ENCODE results near the gene DPH3. TPM values are rescaled to one million over a fixed set of nuclear protein-coding genes. Genes with fewer than 3 reads are reported as not detected.

DPH3 gene
- polyA plus RNA-seq, 1 donor (not counting 4 experiments of a cell fraction or from before 2014, with no cell fraction given) = 36.7 TPM

DNA sequence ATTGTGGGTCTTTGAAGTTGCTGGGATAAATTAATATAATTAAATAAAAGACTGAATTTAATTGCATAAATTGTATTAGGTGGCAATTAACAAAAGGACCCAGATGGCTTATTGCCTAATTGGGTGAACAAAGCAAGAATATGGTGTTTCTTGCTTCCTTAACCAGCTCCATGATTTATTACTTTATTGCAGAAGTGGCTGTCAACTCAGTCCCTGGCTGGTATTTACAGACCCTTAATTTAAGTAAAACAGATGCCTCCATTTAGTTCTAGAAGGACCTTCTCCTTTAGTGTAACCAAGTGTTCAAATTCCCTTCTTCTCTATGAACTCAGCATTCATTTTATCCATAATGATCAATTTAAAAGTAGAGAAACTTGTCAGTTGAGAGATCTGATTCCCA lies 35.1 kb downstream of the DPH3 start:
- Histone ChIP-seq H3K9me1 (ENCODE audit: control insufficient read depth, extremely low read depth, insufficient read depth, low read length) (no peaks in the 10 kb centered on the region), H3K9ac (ENCODE audit: control insufficient read depth, extremely low read depth, insufficient read depth, low read length) (no peak overlapping the region), H3K36me3 (ENCODE audit: control insufficient read depth in 2 of 2, extremely low read depth in 1 of 2, insufficient read depth in 2 of 2, low read length in 2 of 2) (no peaks in the 10 kb centered on the region), H3K4me3 (ENCODE audit: control insufficient read depth in 2 of 3, extremely low read depth in 1 of 3, insufficient read depth in 2 of 3, low read depth in 1 of 3, low read length in 3 of 3) (no peak overlapping the region), H3K27ac (ENCODE audit: control insufficient read depth, insufficient read depth, low read length) (no peak overlapping the region), H3K9me3 (ENCODE audit: control insufficient read depth, low read depth, low read length) (no peaks in the 10 kb centered on the region), H3K79me2 (ENCODE audit: control insufficient read depth, insufficient read depth, low read length) (no peaks in the 10 kb centered on the region), H3K27me3 (ENCODE audit: control insufficient read depth, extremely low read depth, insufficient read depth, low read length) (no peaks in the 10 kb centered on the region), H3K4me2 (ENCODE audit: control insufficient read depth, extremely low read depth, insufficient read depth, low read depth, low read length) (no peak overlapping the region), H2AFZ (ENCODE audit: control insufficient read depth, low read length) (no peak overlapping the region), H3K4me1 (ENCODE audit: control insufficient read depth, extremely low read depth, insufficient read depth, low read length) (no peaks in the 10 kb centered on the region), H4K20me1 (ENCODE audit: control insufficient read depth, extremely low read depth, insufficient read depth, low read length) (no peaks in the 10 kb centered on the region)
- DNase-seq (ENCODE audit: low read depth, low spot score) (no peak), FAIRE-seq (no peak)
- no peak for TF ChIP-seq EZH2 (IDR thresholded peaks at IDR 0.05; ENCODE audit: low read length)
- dilution Hi-C loops (cut with MboI; ENCODE audit: extremely low pct_ligation_motif_present, low sequenced_read_pairs) = no loop called here

DNA sequence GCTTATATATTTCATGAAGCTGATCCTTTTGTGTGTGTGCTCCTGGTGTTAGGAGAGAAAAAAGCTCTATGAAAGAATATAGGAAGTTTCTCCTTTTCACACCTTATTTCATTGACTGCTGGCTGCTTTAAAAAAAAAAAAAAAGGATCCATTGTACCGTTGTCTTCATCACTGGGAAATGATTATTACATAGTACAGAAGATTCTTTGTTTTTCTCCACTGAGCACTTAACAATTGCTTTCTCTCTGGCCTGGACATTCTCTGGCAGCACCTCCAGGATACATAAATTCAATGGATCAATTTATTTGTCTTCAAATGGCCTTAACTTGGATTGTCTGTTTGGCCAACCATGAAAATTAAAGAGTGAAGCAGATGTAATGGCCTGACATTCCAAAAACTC lies 37.2 kb downstream of the DPH3 start:
- Histone ChIP-seq H3K4me3 (ENCODE audit: control insufficient read depth in 2 of 3, extremely low read depth in 1 of 3, insufficient read depth in 2 of 3, low read depth in 1 of 3, low read length in 3 of 3) (no peak overlapping the region), H3K79me2 (ENCODE audit: control insufficient read depth, insufficient read depth, low read length) (no peaks in the 10 kb centered on the region), H2AFZ (ENCODE audit: control insufficient read depth, low read length) (no peak overlapping the region), H3K9me1 (ENCODE audit: control insufficient read depth, extremely low read depth, insufficient read depth, low read length) (no peaks in the 10 kb centered on the region), H3K27ac (ENCODE audit: control insufficient read depth, insufficient read depth, low read length) (no peak overlapping the region), H3K9ac (ENCODE audit: control insufficient read depth, extremely low read depth, insufficient read depth, low read length) (no peak overlapping the region), H3K9me3 (ENCODE audit: control insufficient read depth, low read depth, low read length) (no peaks in the 10 kb centered on the region), H4K20me1 (ENCODE audit: control insufficient read depth, extremely low read depth, insufficient read depth, low read length) (no peaks in the 10 kb centered on the region), H3K4me1 (ENCODE audit: control insufficient read depth, extremely low read depth, insufficient read depth, low read length) (no peaks in the 10 kb centered on the region), H3K27me3 (ENCODE audit: control insufficient read depth, extremely low read depth, insufficient read depth, low read length) (no peaks in the 10 kb centered on the region), H3K36me3 (ENCODE audit: control insufficient read depth in 2 of 2, extremely low read depth in 1 of 2, insufficient read depth in 2 of 2, low read length in 2 of 2) (no peaks in the 10 kb centered on the region), H3K4me2 (ENCODE audit: control insufficient read depth, extremely low read depth, insufficient read depth, low read depth, low read length) (no peak overlapping the region)
- TF ChIP-seq, protein P1, sequence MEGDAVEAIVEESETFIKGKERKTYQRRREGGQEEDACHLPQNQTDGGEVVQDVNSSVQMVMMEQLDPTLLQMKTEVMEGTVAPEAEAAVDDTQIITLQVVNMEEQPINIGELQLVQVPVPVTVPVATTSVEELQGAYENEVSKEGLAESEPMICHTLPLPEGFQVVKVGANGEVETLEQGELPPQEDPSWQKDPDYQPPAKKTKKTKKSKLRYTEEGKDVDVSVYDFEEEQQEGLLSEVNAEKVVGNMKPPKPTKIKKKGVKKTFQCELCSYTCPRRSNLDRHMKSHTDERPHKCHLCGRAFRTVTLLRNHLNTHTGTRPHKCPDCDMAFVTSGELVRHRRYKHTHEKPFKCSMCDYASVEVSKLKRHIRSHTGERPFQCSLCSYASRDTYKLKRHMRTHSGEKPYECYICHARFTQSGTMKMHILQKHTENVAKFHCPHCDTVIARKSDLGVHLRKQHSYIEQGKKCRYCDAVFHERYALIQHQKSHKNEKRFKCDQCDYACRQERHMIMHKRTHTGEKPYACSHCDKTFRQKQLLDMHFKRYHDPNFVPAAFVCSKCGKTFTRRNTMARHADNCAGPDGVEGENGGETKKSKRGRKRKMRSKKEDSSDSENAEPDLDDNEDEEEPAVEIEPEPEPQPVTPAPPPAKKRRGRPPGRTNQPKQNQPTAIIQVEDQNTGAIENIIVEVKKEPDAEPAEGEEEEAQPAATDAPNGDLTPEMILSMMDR (optimal IDR thresholded peaks at IDR 0.05 in 1 of 3, IDR thresholded peaks at IDR 0.05 in 1 of 3, conservative IDR thresholded peaks at IDR 0.05 in 1 of 3; ENCODE audit: extremely low read depth in 1 of 3, insufficient read depth in 2 of 3, low read length in 3 of 3) = no peak
- no peak for TF ChIP-seq EZH2 (IDR thresholded peaks at IDR 0.05; ENCODE audit: low read length)
- FAIRE-seq (no peak), DNase-seq (ENCODE audit: low read depth, low spot score) (no peak)
- dilution Hi-C loops (cut with MboI; ENCODE audit: extremely low pct_ligation_motif_present, low sequenced_read_pairs) = no loop called here

DNA sequence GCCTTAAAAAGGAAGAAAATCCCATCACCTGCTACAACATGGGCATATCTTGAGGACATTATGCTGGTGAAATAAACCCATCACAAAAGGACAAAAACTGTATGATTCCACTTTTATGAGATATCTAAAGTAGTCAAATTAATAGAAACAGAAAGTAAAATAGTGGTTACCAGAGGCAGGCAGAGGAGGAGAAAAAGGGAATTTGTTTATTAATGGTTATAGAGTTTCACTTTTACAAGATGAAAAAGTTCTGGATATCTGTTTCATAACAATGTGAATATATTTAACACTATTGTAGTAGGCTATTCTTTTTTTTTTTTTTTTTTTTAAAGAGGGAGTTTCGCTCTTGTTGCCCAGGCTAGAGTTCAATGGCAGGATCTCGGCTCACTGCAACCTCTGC lies 40.4 kb downstream of the DPH3 start:
- no peak overlapping the region for H2AFZ ChIP-seq (ENCODE audit: control insufficient read depth, low read length)
- H3K4me1 ChIP-seq (ENCODE audit: control insufficient read depth, extremely low read depth, insufficient read depth, low read length) = no peaks in the 10 kb centered on the region
- H4K20me1 ChIP-seq (ENCODE audit: control insufficient read depth, extremely low read depth, insufficient read depth, low read length) = no peaks in the 10 kb centered on the region
- no peak for TF ChIP-seq EZH2 (IDR thresholded peaks at IDR 0.05; ENCODE audit: low read length)
- TF ChIP-seq, protein P1 (optimal IDR thresholded peaks at IDR 0.05 in 1 of 3, IDR thresholded peaks at IDR 0.05 in 1 of 3, conservative IDR thresholded peaks at IDR 0.05 in 1 of 3; ENCODE audit: extremely low read depth in 1 of 3, insufficient read depth in 2 of 3, low read length in 3 of 3) = no peak
- H3K4me3 ChIP-seq (ENCODE audit: control insufficient read depth in 2 of 3, extremely low read depth in 1 of 3, insufficient read depth in 2 of 3, low read depth in 1 of 3, low read length in 3 of 3) = no peak overlapping the region
- FAIRE-seq (no peak), DNase-seq (ENCODE audit: low read depth, low spot score) (no peak)
- no peaks in the 10 kb centered on the region for H3K9me3 ChIP-seq (ENCODE audit: control insufficient read depth, low read depth, low read length)
- no peaks in the 10 kb centered on the region for H3K9me1 ChIP-seq (ENCODE audit: control insufficient read depth, extremely low read depth, insufficient read depth, low read length)
- no peak overlapping the region for H3K4me2 ChIP-seq (ENCODE audit: control insufficient read depth, extremely low read depth, insufficient read depth, low read depth, low read length)
- H3K27me3 ChIP-seq (ENCODE audit: control insufficient read depth, extremely low read depth, insufficient read depth, low read length) = peaks cover 5% of the 10 kb centered on the region
- no peak overlapping the region for H3K9ac ChIP-seq (ENCODE audit: control insufficient read depth, extremely low read depth, insufficient read depth, low read length)
- dilution Hi-C loops (cut with MboI; ENCODE audit: extremely low pct_ligation_motif_present, low sequenced_read_pairs) = no loop called here
- H3K27ac ChIP-seq (ENCODE audit: control insufficient read depth, insufficient read depth, low read length) = no peak overlapping the region
- H3K36me3 ChIP-seq (ENCODE audit: control insufficient read depth in 2 of 2, extremely low read depth in 1 of 2, insufficient read depth in 2 of 2, low read length in 2 of 2) = no peaks in the 10 kb centered on the region
- H3K79me2 ChIP-seq (ENCODE audit: control insufficient read depth, insufficient read depth, low read length) = no peaks in the 10 kb centered on the region
